ENCODE data around the gene PARD3B. TPM values are rescaled to one million over a fixed set of nuclear protein-coding genes. Genes with fewer than 3 reads are reported as not detected.

PARD3B gene
- total and polyA plus RNA-seq, 2 of the 8 experiments (the other 6 are each of a cell fraction or from before 2014, with no cell fraction given) = 1.2 to 5.7 TPM

DNA sequence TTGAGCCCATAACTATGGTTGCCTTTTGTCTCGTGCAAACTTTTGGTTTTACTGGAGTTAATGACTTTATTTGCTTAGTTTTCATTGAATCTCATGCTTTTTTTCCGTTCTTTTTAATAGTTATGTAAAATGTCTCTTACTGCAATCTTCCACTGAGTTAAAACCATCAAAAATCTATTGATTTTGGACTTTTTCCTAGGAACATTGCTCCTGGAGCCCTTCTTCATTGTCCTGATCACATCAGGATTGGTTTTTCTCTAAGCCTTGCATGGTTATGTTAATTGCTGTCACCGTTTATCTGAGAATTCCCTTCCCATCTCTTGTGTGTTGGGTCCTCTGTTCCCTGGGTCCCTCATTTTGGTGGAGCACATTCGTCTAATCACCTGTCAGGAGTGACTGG is 125.5 kb downstream of the PARD3B start:
- no peaks in the 10 kb centered on the region for H3K27me3 ChIP-seq (replicated peaks in 1 of 4; ENCODE audit: control insufficient read depth in 3 of 4, extremely low read depth in 1 of 4, insufficient read depth in 3 of 4, low read length in 3 of 4)
- H3K9me3 ChIP-seq (ENCODE audit: insufficient read depth in 2 of 2, low read depth in 1 of 2, low read length in 1 of 2) = no peaks in the 10 kb centered on the region
- no peak overlapping the region for H2BK20ac ChIP-seq (ENCODE audit: low read length)
- FAIRE-seq (no peak), DNase-seq (ENCODE audit: low read depth in 1 of 2, low spot score in 2 of 2) (no peak)
- H3K36me3 ChIP-seq (ENCODE audit: control insufficient read depth in 2 of 4, insufficient read depth in 4 of 4, low read length in 3 of 4) = no peaks in the 10 kb centered on the region
- H4K20me1 ChIP-seq (replicated peaks in 1 of 2; ENCODE audit: control insufficient read depth in 1 of 2, insufficient read depth in 2 of 2, low read length in 2 of 2) = no peaks in the 10 kb centered on the region
- H2AFZ ChIP-seq (ENCODE audit: low read length) = no peak overlapping the region
- peaks cover 0 to 11% (median 1%) of the 10 kb centered on the region in 4 experiments; a peak in 2 of 7 replicates for H3K4me1 ChIP-seq (replicated peaks in 1 of 4; ENCODE audit: control insufficient read depth in 3 of 4, insufficient read depth in 4 of 4, low read length in 3 of 4)
- H2BK120ac ChIP-seq (replicated peaks; ENCODE audit: low read depth, low read length) = no peak overlapping the region
- POLR2A ChIA-PET (ENCODE audit: partially characterized antibody) = no interaction called here
- no peak overlapping the region for H3K14ac ChIP-seq (ENCODE audit: insufficient read length)
- H4K5ac ChIP-seq (ENCODE audit: insufficient read length, low read depth, low read length) = no peak overlapping the region
- no peak overlapping the region for H3K9ac ChIP-seq (replicated peaks in 1 of 4; ENCODE audit: extremely low read depth in 1 of 4, low read depth in 3 of 4, low read length in 3 of 4)
- H4K91ac ChIP-seq (replicated peaks; ENCODE audit: insufficient read length, low read length) = no peak overlapping the region
- H3K27ac ChIP-seq (ENCODE audit: low read depth, low read length) = no peak overlapping the region
- no peak overlapping the region for H3K18ac ChIP-seq (ENCODE audit: extremely low read depth, low read length)
- WGBS, 2 experiments (ENCODE audit: extremely low coverage in 1 of 2, insufficient coverage in 1 of 2, insufficient read length in 1 of 2, insufficient replicate concordance in 2 of 2, low coverage in 1 of 2, low lambda C conversion rate in 2 of 2, missing lambda C conversion rate in 1 of 2) = 82% methylated on average over 4 of the region's 4 CpGs; no CpG with 5 or more reads in 1 of the 2 experiments
- no peaks in the 10 kb centered on the region for H3K79me2 ChIP-seq (ENCODE audit: control insufficient read depth in 1 of 2, insufficient read depth in 2 of 2, low read length in 2 of 2)
- no peak overlapping the region for H3K4me3 ChIP-seq (ENCODE audit: extremely low read depth in 1 of 4, insufficient read depth in 2 of 4, low read depth in 3 of 4, low read length in 4 of 4)
- CTCF ChIA-PET (ENCODE audit: partially characterized antibody) = no interaction called here
- no peaks in the 10 kb centered on the region for H3K79me1 ChIP-seq (ENCODE audit: low read depth, low read length)
- H4K8ac ChIP-seq (ENCODE audit: extremely low read depth, insufficient read depth, low read length) = no peak overlapping the region
- no peaks in the 10 kb centered on the region for H3K23me2 ChIP-seq (ENCODE audit: low read depth, low read length)
- no peak overlapping the region for H2BK5ac ChIP-seq (ENCODE audit: low read depth, low read length)
- no peak overlapping the region for H3K4ac ChIP-seq (replicated peaks; ENCODE audit: insufficient read length, low read depth, low read length)
- no peak overlapping the region for H3K4me2 ChIP-seq (ENCODE audit: insufficient read depth in 1 of 2, low read depth in 2 of 2, low read length in 2 of 2)
- H3K23ac ChIP-seq (ENCODE audit: insufficient read length) = no peak overlapping the region
- H2BK12ac ChIP-seq (ENCODE audit: low read depth, low read length) = no peak overlapping the region
- H2BK15ac ChIP-seq (ENCODE audit: low read length) = no peak overlapping the region
- H3K56ac ChIP-seq (replicated peaks; ENCODE audit: insufficient read length, low read depth, low read length) = no peak overlapping the region
- no peak overlapping the region for H2AK5ac ChIP-seq (ENCODE audit: low read depth, low read length)
- TF ChIP-seq ATF3 (IDR thresholded peaks at IDR 0.05; ENCODE audit: insufficient read depth, low read depth, low read length) (no peak), EZH2 (IDR thresholded peaks at IDR 0.05; ENCODE audit: low read depth, low read length, severe bottlenecking) (no peak), PHF8 (conservative IDR thresholded peaks at IDR 0.05; ENCODE audit: low read depth, low read length) (no peak), SP1 (IDR thresholded peaks at IDR 0.05; ENCODE audit: low read depth, low read length) (no peak), SIX5 (IDR thresholded peaks at IDR 0.05; ENCODE audit: low read depth, low read length) (no peak)

Data from H1 (cell line).